Measurements from ENCODE around the gene A4GALT. TPM values are rescaled to one million over a fixed set of nuclear protein-coding genes. Genes with fewer than 3 reads are reported as not detected.

Gene A4GALT
- total RNA-seq, 2 experiments from 2014 or later = not detected

DNA sequence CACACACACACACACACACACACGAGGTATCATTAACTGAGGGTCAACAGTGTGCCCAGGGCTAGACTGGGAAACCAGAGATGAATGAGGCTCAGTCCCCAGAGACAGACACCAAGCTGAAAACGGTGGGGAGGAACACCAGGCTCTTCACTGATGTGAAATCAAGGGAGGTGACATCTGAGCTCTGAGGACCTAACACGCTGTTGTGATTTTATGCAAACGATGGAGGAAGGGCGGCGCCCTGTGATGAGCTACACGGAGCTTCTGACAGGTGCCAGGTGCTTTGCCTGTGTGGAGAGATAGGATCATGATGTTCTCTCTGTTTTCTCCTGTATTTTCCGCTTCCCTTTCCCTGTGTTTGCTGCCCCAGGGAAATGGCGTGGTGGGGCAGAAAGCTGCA, 65.0 kb downstream of the A4GALT start:
- intact Hi-C loops (cut with DNase I, micrococcal nuclease) = no loop called here
- H3K27me3 ChIP-seq (ENCODE audit: control insufficient read depth in 1 of 2, insufficient read depth in 2 of 2, low read length in 2 of 2) = peaks cover 0 to 2% of the 10 kb centered on the region in 2 experiments
- no peaks in the 10 kb centered on the region for H3K9me3 Mint-ChIP-seq
- no peaks in the 10 kb centered on the region for H3K36me3 Mint-ChIP-seq (ENCODE audit: low read depth)
- no peaks in the 10 kb centered on the region for H3K9me3 ChIP-seq (ENCODE audit: control insufficient read depth in 1 of 2, insufficient read depth in 1 of 2, low read length in 2 of 2)
- TF ChIP-seq CTCF (IDR thresholded peaks at IDR 0.05) = no peak
- H3K4me3 ChIP-seq (ENCODE audit: low read length) = no peak overlapping the region
- ChIA-PET CTCF (no interaction called here), POLR2A (no interaction called here)
- H3K27ac Mint-ChIP-seq = no peak overlapping the region
- H3K36me3 ChIP-seq (ENCODE audit: insufficient read depth, low read length) = no peaks in the 10 kb centered on the region
- no peak for ATAC-seq (ENCODE audit: poor library complexity)
- no peaks in the 10 kb centered on the region for H3K4me1 ChIP-seq (ENCODE audit: insufficient read depth, low read length)
- H3K4me1 Mint-ChIP-seq (ENCODE audit: low read depth) = no peaks in the 10 kb centered on the region
- H3K27me3 Mint-ChIP-seq = peaks cover 4% of the 10 kb centered on the region
- H3K27ac ChIP-seq (ENCODE audit: low read depth in 1 of 2, low read length in 2 of 2) = no peak overlapping the region
- DNase-seq = no peak
- H3K4me3 Mint-ChIP-seq = no peak overlapping the region

GRCh38 chr22:42654436-42655073, 66.1 kb downstream of the A4GALT start:
- ChIA-PET CTCF (interaction anchor here (0.5 kb wide), 1 partner anchor 13 kb away, joined by 3 read pairs; no protein-coding TSS in a partner anchor), POLR2A (no interaction called here)
- H3K36me3 ChIP-seq (ENCODE audit: insufficient read depth, low read length) = no peaks in the 10 kb centered on the region
- no peaks in the 10 kb centered on the region for H3K36me3 Mint-ChIP-seq (ENCODE audit: low read depth)
- H3K4me1 ChIP-seq (ENCODE audit: insufficient read depth, low read length) = peaks cover 5% of the 10 kb centered on the region
- H3K27ac Mint-ChIP-seq = no peak overlapping the region
- H3K4me1 Mint-ChIP-seq (ENCODE audit: low read depth) = no peaks in the 10 kb centered on the region
- no peak overlapping the region for H3K27ac ChIP-seq (ENCODE audit: low read depth in 1 of 2, low read length in 2 of 2)
- no peaks in the 10 kb centered on the region for H3K9me3 ChIP-seq (ENCODE audit: control insufficient read depth in 1 of 2, insufficient read depth in 1 of 2, low read length in 2 of 2)
- peaks cover 0 to 2% of the 10 kb centered on the region in 2 experiments for H3K27me3 ChIP-seq (ENCODE audit: control insufficient read depth in 1 of 2, insufficient read depth in 2 of 2, low read length in 2 of 2)
- DNase-seq (no peak), ATAC-seq (ENCODE audit: poor library complexity) (no peak)
- peaks cover 4% of the 10 kb centered on the region for H3K27me3 Mint-ChIP-seq
- no peak overlapping the region for H3K4me3 Mint-ChIP-seq
- intact Hi-C loops (cut with DNase I, micrococcal nuclease) = no loop called here
- H3K9me3 Mint-ChIP-seq = no peaks in the 10 kb centered on the region
- H3K4me3 ChIP-seq (ENCODE audit: low read length) = no peak overlapping the region
- no peak for TF ChIP-seq CTCF (IDR thresholded peaks at IDR 0.05)

- H3K36me3 Mint-ChIP-seq (ENCODE audit: low read depth) = no peaks in the 10 kb centered on the region
- peaks cover 7% of the 10 kb centered on the region for H3K4me1 ChIP-seq (ENCODE audit: insufficient read depth, low read length)
These were observed 66.7 kb downstream of the A4GALT start for GRCh38 chr22:42653999-42654398.

More at GRCh38 chr22:42653999-42654398, 66.7 kb downstream of the A4GALT start:
- POLR2A ChIA-PET = no interaction called here
- Histone ChIP-seq H3K27ac (ENCODE audit: low read depth in 1 of 2, low read length in 2 of 2) (no peak overlapping the region), H3K4me3 (ENCODE audit: low read length) (no peak overlapping the region), H3K36me3 (ENCODE audit: insufficient read depth, low read length) (no peaks in the 10 kb centered on the region), H3K9me3 (ENCODE audit: control insufficient read depth in 1 of 2, insufficient read depth in 1 of 2, low read length in 2 of 2) (no peaks in the 10 kb centered on the region), H3K27me3 (ENCODE audit: control insufficient read depth in 1 of 2, insufficient read depth in 2 of 2, low read length in 2 of 2) (peaks cover 0 to 2% of the 10 kb centered on the region in 2 experiments)
- Mint-ChIP-seq H3K9me3 (no peaks in the 10 kb centered on the region), H3K27ac (no peak overlapping the region), H3K4me1 (ENCODE audit: low read depth) (no peaks in the 10 kb centered on the region), H3K4me3 (no peak overlapping the region), H3K27me3 (peaks cover 3% of the 10 kb centered on the region)
- no peak for TF ChIP-seq CTCF (IDR thresholded peaks at IDR 0.05)
- intact Hi-C loops (cut with DNase I, micrococcal nuclease) = no loop called here
- ATAC-seq (ENCODE audit: poor library complexity) (no peak), DNase-seq (no peak)
- CTCF ChIA-PET = no interaction called here

Data from CD4-positive, alpha-beta T cell (primary cell).